ENCODE measurements around the gene HMGXB3.

HMGXB3 gene

GRCh38 chr5:150052956-150053712, 52.6 kb downstream of the HMGXB3 start:
- no peak for DNase-seq (ENCODE audit: low spot score)

GRCh38 chr5:150053713-150054392, 53.3 kb downstream of the HMGXB3 start:
- no peak for DNase-seq (ENCODE audit: low spot score)

GRCh38 chr5:150054569-150054968, 54.0 kb downstream of the HMGXB3 start:
- no peak for DNase-seq (ENCODE audit: low spot score)

GRCh38 chr5:150055326-150056074, 55.0 kb downstream of the HMGXB3 start:
- DNase-seq (ENCODE audit: low spot score), result no peak

GRCh38 chr5:150056075-150056443, 55.5 kb downstream of the HMGXB3 start:
- no peak for DNase-seq (ENCODE audit: low spot score)

- no peak for DNase-seq (ENCODE audit: low spot score)
Observed at GRCh38 chr5:150057052-150057451, 56.5 kb downstream of the HMGXB3 start.

- DNase-seq (ENCODE audit: low spot score), result no peak
Observed at GRCh38 chr5:150057511-150057910, 57.0 kb downstream of the HMGXB3 start.

- no peak for DNase-seq (ENCODE audit: low spot score)
Observed at GRCh38 chr5:150057996-150058395, 57.5 kb downstream of the HMGXB3 start.

- no peak for DNase-seq (ENCODE audit: low spot score)
Observed at GRCh38 chr5:150058480-150059126, 58.1 kb downstream of the HMGXB3 start.

- DNase-seq (ENCODE audit: low spot score), result no peak
Observed at GRCh38 chr5:150059623-150060022, 59.1 kb downstream of the HMGXB3 start.

- no peak for DNase-seq (ENCODE audit: low spot score)
Observed at GRCh38 chr5:150060471-150060870, 59.9 kb downstream of the HMGXB3 start.

- DNase-seq (ENCODE audit: low spot score), result no peak
Observed at GRCh38 chr5:150061538-150061995, 61.0 kb downstream of the HMGXB3 start.

GRCh38 chr5:150062216-150062922, 61.8 kb downstream of the HMGXB3 start:
- no peak for DNase-seq (ENCODE audit: low spot score)

GRCh38 chr5:150063638-150064037, 63.1 kb downstream of the HMGXB3 start:
- DNase-seq (ENCODE audit: low spot score), result no peak

- DNase-seq (ENCODE audit: low spot score), result no peak
Observed at GRCh38 chr5:150064681-150065220, 64.2 kb downstream of the HMGXB3 start.

- no peak for DNase-seq (ENCODE audit: low spot score)
Observed at GRCh38 chr5:150065346-150065745, 64.8 kb downstream of the HMGXB3 start.

GRCh38 chr5:150065886-150066285, 65.3 kb downstream of the HMGXB3 start:
- DNase-seq (ENCODE audit: low spot score), result no peak

GRCh38 chr5:150066436-150066835, 65.9 kb downstream of the HMGXB3 start:
- no peak for DNase-seq (ENCODE audit: low spot score)

GRCh38 chr5:150066901-150067396, 66.4 kb downstream of the HMGXB3 start:
- no peak for DNase-seq (ENCODE audit: low spot score)

GRCh38 chr5:150067405-150067960, 66.9 kb downstream of the HMGXB3 start:
- no peak for DNase-seq (ENCODE audit: low spot score)

GRCh38 chr5:150068071-150068470, 67.5 kb downstream of the HMGXB3 start:
- no peak for DNase-seq (ENCODE audit: low spot score)
